HCT116 (cell line): ENCODE results near the gene KAZN. TPM values are rescaled to one million over a fixed set of nuclear protein-coding genes. Genes with fewer than 3 reads are reported as not detected.

Experiments used
- ATAC-seq: fragments of 200-7000 bp; cut with Tn5 transposase; 2 replicates; pipeline ENCODE4 v1.9.1; 2020; ENCODE audit warnings: mild to moderate bottlenecking, moderate library complexity
- BruUV-seq: library from RNA; stranded (reverse); fragments of 400-500 nt; replicated peaks from 2 replicates; lab custom pipeline; 2021; lab: Mats Ljungman, UMichigan
- CTCF ChIA-PET: fragments of 300-600 bp; sonication (Branson Sonifier 250); formaldehyde crosslinking; loops from one replicate; lab custom pipeline; 2021; ENCODE audit warnings: antibody characterized with exemption; lab: Charles Lee
- POLR2A ChIA-PET: fragments of 300-600, 350-600 bp; sonication (Branson Sonifier 250); formaldehyde crosslinking; loops from one replicate; lab custom pipeline; 2021; ENCODE audit warnings: antibody characterized with exemption; lab: Charles Lee
- RAD21 ChIA-PET, 2 experiments: fragments of 300-600 bp; sonication (Branson Sonifier 250); formaldehyde crosslinking; loops; one replicate each; lab custom pipeline; 2023; ENCODE audit warnings: low total read pairs in 2 of 2; ENCODE audit not compliant: uncharacterized antibody in 2 of 2, unreplicated experiment in 2 of 2, low non-redundant PET in 1 of 2; lab: Charles Lee
- DNase-seq: peaks from one replicate; pipeline ENCODE4 v3.0.0-alpha.2; 2010; ENCODE audit warnings: low read depth, low spot score
- H2AFZ ChIP-seq: fragments of 200-600 bp; shearing (Covaris generic), sonication (generic); 2 replicates; pipeline ENCODE4 v1.6.1; 2017; ENCODE audit warnings: low read depth, mixed run types, mixed read lengths, antibody characterized with exemption, low read length; ENCODE audit not compliant: poor library complexity, severe bottlenecking
- H3K27ac ChIP-seq: 2 replicates; pipeline ENCODE4 v1.5.1; 2012; ENCODE audit warnings: low read depth, low read length
- H3K27me3 ChIP-seq: fragments of 200-600 bp; sonication (generic); 2 replicates; pipeline ENCODE4 v1.6.1; 2016; ENCODE audit warnings: mixed run types, low read length, mixed read lengths; ENCODE audit not compliant: insufficient read depth
- H3K36me3 ChIP-seq, 2 experiments: fragments of 200-500 bp in 1 of 2; fragments of 200-600 bp in 1 of 2; sonication (Bioruptor generic) in 1 of 2; sonication (generic) in 1 of 2; 2 replicates each; pipeline versions ENCODE4 v1.5.1 to v1.6.1; 2014 to 2016; ENCODE audit warnings: low read length in 2 of 2, inconsistent platforms in 1 of 2, mixed read lengths in 1 of 2, mixed run types in 1 of 2; ENCODE audit not compliant: insufficient read depth in 2 of 2, control insufficient read depth in 1 of 2
- H3K4me1 ChIP-seq, 2 experiments: fragments of 200-600 bp in 1 of 2; sonication (generic) in 1 of 2; 2 replicates each; pipeline versions ENCODE4 v1.5.1 to v1.6.1; 2012 to 2017; ENCODE audit warnings: low read length in 2 of 2, inconsistent platforms in 1 of 2, mild to moderate bottlenecking in 1 of 2, mixed read lengths in 1 of 2, mixed run types in 1 of 2, moderate library complexity in 1 of 2; ENCODE audit not compliant: insufficient read depth in 2 of 2, control insufficient read depth in 1 of 2
- H3K4me2 ChIP-seq: fragments of 200-600 bp; sonication (generic); 2 replicates; pipeline ENCODE4 v1.6.1; 2017; ENCODE audit warnings: mixed run types, low read length, mixed read lengths
- H3K4me3 ChIP-seq, 2 experiments: fragments of 200-600 bp in 1 of 2; sonication (generic) in 1 of 2; replicated peaks in 1 of 2; 2 replicates each; pipeline ENCODE4 v1.5.1; 2011 to 2016; ENCODE audit warnings: low read length in 2 of 2, control low read depth in 1 of 2, low read depth in 1 of 2, mild to moderate bottlenecking in 1 of 2, mixed read lengths in 1 of 2, mixed run types in 1 of 2
- H3K79me2 ChIP-seq: fragments of 200-600 bp; sonication (generic); 2 replicates; pipeline ENCODE4 v1.6.1; 2017; ENCODE audit warnings: mild to moderate bottlenecking, mixed run types, low read length, moderate library complexity, mixed read lengths; ENCODE audit not compliant: insufficient read depth
- H3K9ac ChIP-seq: fragments of 200-600 bp; sonication (generic); 2 replicates; pipeline ENCODE4 v1.6.1; 2016; ENCODE audit warnings: low read length, mixed read lengths
- H3K9me2 ChIP-seq: fragments of 200-600 bp; sonication (generic), shearing (Covaris generic); 2 replicates; pipeline ENCODE4 v1.6.1; 2017; ENCODE audit warnings: mixed run types, mild to moderate bottlenecking, moderate library complexity; ENCODE audit not compliant: insufficient read depth
- H3K9me3 ChIP-seq, 2 experiments: fragments of 200-500 bp in 1 of 2; fragments of 200-600 bp in 1 of 2; sonication (Bioruptor generic) in 1 of 2; sonication (generic) in 1 of 2; 2 replicates each; pipeline ENCODE4 v1.6.1; 2014 to 2017; ENCODE audit warnings: low read length in 2 of 2, mixed read lengths in 2 of 2, inconsistent platforms in 1 of 2, low read depth in 1 of 2, mild to moderate bottlenecking in 1 of 2, mixed run types in 1 of 2, moderate library complexity in 1 of 2; ENCODE audit not compliant: control insufficient read depth in 1 of 2, insufficient read depth in 1 of 2
- H4K20me1 ChIP-seq: fragments of 200-600 bp; sonication (generic), shearing (Covaris generic); 2 replicates; pipeline ENCODE4 v1.6.1; 2017; ENCODE audit warnings: mixed run types, mild to moderate bottlenecking, moderate library complexity; ENCODE audit not compliant: insufficient read depth
- CEBPB ChIP-seq: IDR thresholded peaks from 2 replicates; pipeline ENCODE4 v1.6.1; 2012; ENCODE audit warnings: low read depth
- ELF1 ChIP-seq: IDR thresholded peaks from 2 replicates; pipeline ENCODE4 v1.6.1; 2012; ENCODE audit warnings: low read depth, borderline replicate concordance
- EZH2phosphoT487 ChIP-seq: fragments of 200-600 bp; IDR thresholded peaks from 2 replicates; pipeline ENCODE4 v1.6.1; 2018; ENCODE audit warnings: antibody characterized with exemption, borderline replicate concordance
- FOSL1 ChIP-seq: IDR thresholded peaks from 2 replicates; pipeline ENCODE4 v1.6.1; 2012; ENCODE audit warnings: low read depth
- POLR2AphosphoS5 ChIP-seq: IDR thresholded peaks from 2 replicates; pipeline ENCODE4 v1.6.1; 2011; ENCODE audit warnings: mild to moderate bottlenecking, low read depth, low read length, moderate library complexity
- RAD21 ChIP-seq: IDR thresholded peaks from 2 replicates; pipeline ENCODE4 v1.6.1; 2012; ENCODE audit warnings: low read depth, mild to moderate bottlenecking
- SIN3A ChIP-seq: IDR thresholded peaks from 2 replicates; pipeline ENCODE4 v1.6.1; 2012; ENCODE audit warnings: low read depth
- SP1 ChIP-seq: IDR thresholded peaks from 2 replicates; pipeline ENCODE4 v1.6.1; 2012; ENCODE audit warnings: low read depth
- SRF ChIP-seq: IDR thresholded peaks from 2 replicates; pipeline ENCODE4 v1.6.1; 2012; ENCODE audit warnings: low read depth
- TCF7L2 ChIP-seq: IDR thresholded peaks from 2 replicates; pipeline ENCODE4 v1.7.0; 2011; ENCODE audit warnings: borderline replicate concordance, inconsistent platforms; ENCODE audit not compliant: insufficient read depth, insufficient read length; ENCODE audit errors: extremely low read depth
- YY1 ChIP-seq: IDR thresholded peaks from 2 replicates; pipeline ENCODE4 v1.6.1; 2011; ENCODE audit warnings: low read length, low read depth, moderate library complexity, mild to moderate bottlenecking; ENCODE audit not compliant: insufficient replicate concordance; ENCODE audit errors: extremely low read depth
- ZNF274 ChIP-seq: fragments of 200-500 bp; sonication (Bioruptor generic); IDR thresholded peaks from 2 replicates; pipeline ENCODE4 v1.6.1; 2014; ENCODE audit warnings: mild to moderate bottlenecking, low read depth, low read length, inconsistent platforms
- intact Hi-C: fragments of 100-400 bp; cut with micrococcal nuclease; formaldehyde crosslinking; loops from 2 replicates; pipeline ENCODE4 v1.10.0; 2022
- total RNA-seq: library from RNA; stranded (reverse); gene quantifications from one replicate; pipeline ENCODE4 v1.2.1, GENCODE V29; 2021; ENCODE audit not compliant: unreplicated experiment
- TF ChIP-seq, protein P1 (sequence below): IDR thresholded peaks from 2 replicates; pipeline ENCODE4 v1.6.1; 2012

KAZN gene
- total RNA-seq, 1 experiment from 2014 or later: 13.4 TPM

DNA sequence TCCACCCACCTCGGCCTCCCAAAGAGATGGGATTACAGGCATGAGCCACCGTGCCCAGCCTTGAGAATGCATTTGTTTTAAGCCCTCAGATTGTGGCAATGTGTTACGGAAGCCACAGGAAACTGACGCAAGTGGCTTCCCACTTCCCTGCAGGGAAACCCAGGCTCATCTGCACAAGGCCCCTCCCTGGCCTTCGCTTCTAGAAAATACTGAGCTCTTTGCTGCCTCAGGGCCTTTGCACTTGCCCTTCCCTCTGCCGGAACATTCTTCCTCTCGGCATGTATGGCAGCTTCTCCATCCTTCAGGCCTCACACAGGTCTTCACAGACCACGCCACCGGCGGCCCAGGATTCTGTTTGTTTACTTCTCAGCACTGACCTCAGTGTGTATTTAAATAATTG lies 418.0 kb downstream of the KAZN start (continued):
- TF ChIP-seq SP1 (no peak), ELF1 (no peak), EZH2phosphoT487 (no peak)

DNA sequence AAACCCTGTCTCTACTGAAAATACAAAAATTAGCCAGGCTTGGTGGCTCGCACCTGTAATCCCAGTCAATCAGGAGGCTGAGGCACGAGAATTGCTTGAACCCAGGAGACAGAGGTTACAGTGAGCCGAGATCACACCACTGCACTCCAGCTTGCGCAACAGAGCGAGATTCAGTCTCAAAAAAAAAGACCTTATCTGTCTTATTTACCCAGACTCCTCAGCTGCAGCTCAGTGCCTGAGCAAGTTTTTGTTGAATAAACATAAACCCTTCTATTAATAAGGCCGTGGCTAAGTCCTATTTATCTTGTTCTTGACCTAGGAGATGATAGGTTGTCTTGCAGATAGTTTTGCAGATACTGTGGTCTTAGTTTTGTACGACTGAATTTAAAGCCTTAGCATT lies 418.6 kb downstream of the KAZN start:
- Histone ChIP-seq H3K9me2 (no peaks in the 10 kb centered on the region), H3K4me3 (no peak overlapping the region), H3K27ac (no peak overlapping the region), H3K4me1 (peaks cover 2 to 8% of the 10 kb centered on the region in 2 experiments; a peak in 2 of 4 replicates), H3K36me3 (no peaks in the 10 kb centered on the region)
- RAD21 ChIA-PET: no interaction called here
- CTCF ChIA-PET: no interaction called here
- POLR2A ChIA-PET: no interaction called here
- intact Hi-C loops: no loop called here
- TF ChIP-seq SIN3A (no peak), RAD21 (no peak), YY1 (no peak), CEBPB (no peak), SRF (no peak)
- TF ChIP-seq, all 23 proteins: peak for 0
- Histone ChIP-seq H3K4me2 (no peak overlapping the region), H3K9ac (no peak overlapping the region), H3K9me3 (no peaks in the 10 kb centered on the region), H3K79me2 (no peaks in the 10 kb centered on the region), H4K20me1 (no peaks in the 10 kb centered on the region), H3K27me3 (no peaks in the 10 kb centered on the region), H2AFZ (no peak overlapping the region)
- DNase-seq: no peak
- ATAC-seq: no peak
- BruUV-seq: no TSS peak

DNA sequence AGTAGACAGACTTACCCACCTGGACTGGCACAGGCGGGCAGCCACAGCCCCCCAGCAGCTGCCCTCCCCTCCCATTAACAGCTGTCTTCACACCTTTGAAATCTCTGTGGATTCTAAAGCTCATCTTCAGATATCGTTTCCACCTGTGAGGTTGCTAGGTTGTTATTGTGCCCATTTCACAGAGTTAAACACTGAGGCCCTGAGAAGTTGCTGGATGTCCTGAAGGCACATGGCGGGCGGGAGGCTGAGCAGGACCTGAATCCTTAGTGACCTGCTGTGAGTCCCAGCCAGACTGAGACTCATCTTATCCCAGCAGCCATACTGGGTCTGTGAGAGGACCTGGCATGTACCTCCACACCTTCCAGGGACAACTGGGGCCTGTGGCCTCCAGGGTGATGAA lies 420.3 kb downstream of the KAZN start:
- no peak for ATAC-seq

More for the DNA sequence above, 420.3 kb downstream of the KAZN start:
- Histone ChIP-seq H3K36me3 (no peaks in the 10 kb centered on the region), H3K9ac (no peak overlapping the region), H3K9me3 (no peaks in the 10 kb centered on the region), H3K4me2 (no peak overlapping the region), H4K20me1 (no peaks in the 10 kb centered on the region), H3K4me3 (no peak overlapping the region), H2AFZ (no peak overlapping the region), H3K27me3 (no peaks in the 10 kb centered on the region), H3K27ac (no peak overlapping the region), H3K4me1 (peaks cover 2 to 11% of the 10 kb centered on the region in 2 experiments; a peak in 2 of 4 replicates), H3K79me2 (no peaks in the 10 kb centered on the region), H3K9me2 (no peaks in the 10 kb centered on the region)
- no TSS peak for BruUV-seq
- intact Hi-C loops: no loop called here
- POLR2A ChIA-PET: no interaction called here
- RAD21 ChIA-PET: no interaction called here
- TF ChIP-seq ZNF274 (no peak), FOSL1 (no peak), SIN3A (no peak), SRF (no peak), POLR2AphosphoS5 (no peak), TCF7L2 (no peak), ELF1 (no peak), RAD21 (no peak)
- TF ChIP-seq, protein P1, sequence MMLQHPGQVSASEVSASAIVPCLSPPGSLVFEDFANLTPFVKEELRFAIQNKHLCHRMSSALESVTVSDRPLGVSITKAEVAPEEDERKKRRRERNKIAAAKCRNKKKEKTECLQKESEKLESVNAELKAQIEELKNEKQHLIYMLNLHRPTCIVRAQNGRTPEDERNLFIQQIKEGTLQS: no peak
- CTCF ChIA-PET: interaction anchor here (1.1 kb wide), 1 partner anchor 9 kb away, joined by 3 read pairs; no protein-coding TSS in a partner anchor
- DNase-seq: no peak
